ENCODE results near the gene TJP3. TPM values are rescaled to one million over a fixed set of nuclear protein-coding genes. Genes with fewer than 3 reads are reported as not detected.

Gene TJP3
- total RNA-seq, 4 donors from 2014 or later = 29.7 to 43.7 (median 39.8) TPM

GRCh38 chr19:3684054-3684816 lies 23.9 kb upstream of the TJP3 start:
- Histone ChIP-seq H3K4me1 (peaks cover 0 to 19% of the 10 kb centered on the region in 2 donors), H3K9me3 (no peaks in the 10 kb centered on the region), H3K4me3 (replicated peaks in 1 of 3) (no peak overlapping the region), H3K27ac (no peak overlapping the region), H3K27me3 (no peaks in the 10 kb centered on the region), H3K36me3 (peaks cover 0 to 5% of the 10 kb centered on the region in 2 donors)
- 85 to 88% methylated on average over 8 to 23 of the region's 23 CpGs for WGBS, 2 donors
- intact Hi-C loops (cut with DNase I) = no loop called here
- DNase-seq = no peak
- no peak for TF ChIP-seq CTCF (IDR thresholded peaks at IDR 0.05)
- no peak for TF ChIP-seq POLR2A (IDR thresholded peaks at IDR 0.05)

- no peak overlapping the region for H3K27ac ChIP-seq
- H3K9me3 ChIP-seq = no peaks in the 10 kb centered on the region
- 82 to 88% methylated on average over 7 to 8 of the region's 8 CpGs for WGBS, 2 donors
- TF ChIP-seq POLR2A (IDR thresholded peaks at IDR 0.05) (no peak), CTCF (IDR thresholded peaks at IDR 0.05) (no peak)
- H3K4me3 ChIP-seq (replicated peaks in 1 of 3) = no peak overlapping the region
- H3K27me3 ChIP-seq = no peaks in the 10 kb centered on the region
- peaks cover 0 to 5% of the 10 kb centered on the region in 2 donors for H3K36me3 ChIP-seq
- peaks cover 0 to 19% of the 10 kb centered on the region in 2 donors for H3K4me1 ChIP-seq
- no peak for DNase-seq
- intact Hi-C loops (cut with DNase I) = no loop called here
These were observed 23.3 kb upstream of the TJP3 start for GRCh38 chr19:3684817-3685410.

- peaks cover 0 to 19% of the 10 kb centered on the region in 2 donors for H3K4me1 ChIP-seq
- no peak overlapping the region for H3K27ac ChIP-seq
- H3K27me3 ChIP-seq = no peaks in the 10 kb centered on the region
- peaks cover 0 to 5% of the 10 kb centered on the region in 2 donors for H3K36me3 ChIP-seq
- DNase-seq = no peak
- intact Hi-C loops (cut with DNase I) = no loop called here
- TF ChIP-seq CTCF (IDR thresholded peaks at IDR 0.05) (no peak), POLR2A (IDR thresholded peaks at IDR 0.05) (no peak)
- H3K4me3 ChIP-seq (replicated peaks in 1 of 3) = no peak overlapping the region
- WGBS, 2 donors = 85 to 87% methylated on average over 9 to 12 of the region's 12 CpGs
- H3K9me3 ChIP-seq = no peaks in the 10 kb centered on the region
These were observed 20.8 kb upstream of the TJP3 start for GRCh38 chr19:3687393-3687773.

GRCh38 chr19:3687774-3688706 lies 20.1 kb upstream of the TJP3 start:
- H3K4me3 ChIP-seq (replicated peaks in 1 of 3) = no peak overlapping the region
- no peaks in the 10 kb centered on the region for H3K9me3 ChIP-seq
- H3K4me1 ChIP-seq = peaks cover 0 to 14% of the 10 kb centered on the region in 2 donors
- peaks cover 0 to 5% of the 10 kb centered on the region in 2 donors for H3K36me3 ChIP-seq
- peak; percentile 32 to 41 for DNase-seq
- intact Hi-C loops (cut with DNase I) = no loop called here
- H3K27me3 ChIP-seq = no peaks in the 10 kb centered on the region
- H3K27ac ChIP-seq = no peak overlapping the region
- TF ChIP-seq CTCF (IDR thresholded peaks at IDR 0.05) = no peak
- TF ChIP-seq POLR2A (IDR thresholded peaks at IDR 0.05) = no peak
- WGBS, 2 donors = 59 to 71% methylated on average over 8 to 23 of the region's 55 CpGs
